ENCODE data around the gene CIBAR2. TPM values are rescaled to one million over a fixed set of nuclear protein-coding genes. Genes with fewer than 3 reads are reported as not detected.

Gene CIBAR2
- total and polyA plus RNA-seq, 10 donors: 0.13 to 2.4 (median 0.35) TPM; not detected in 3

DNA sequence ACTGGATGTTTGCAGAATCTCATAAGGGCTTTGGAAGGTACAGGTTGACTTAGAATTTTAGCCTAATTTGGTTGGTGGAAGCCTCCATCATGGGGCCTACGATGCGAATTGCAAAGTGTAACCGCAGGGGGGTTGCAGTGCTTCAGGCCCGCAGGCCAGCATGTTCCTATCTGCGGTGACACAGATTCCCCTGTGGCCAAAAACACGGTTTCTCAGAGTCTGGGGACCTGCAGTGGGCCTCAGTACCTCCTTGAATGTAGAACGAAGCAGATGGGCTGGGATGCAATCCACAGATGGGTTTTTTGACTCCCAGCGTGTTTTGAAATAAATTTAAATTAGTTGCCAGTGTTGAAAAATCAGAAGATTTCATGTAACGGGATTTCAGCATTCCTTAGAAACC lies 49.9 kb downstream of the CIBAR2 start:
- Histone ChIP-seq H3K27ac (peak overlapping the region in 6 of 8 donors; percentile 1 to 83 (median 71)), H3K36me3 (peaks cover 0 to 44% (median 5%) of the 10 kb centered on the region in 6 donors), H3K4me3 (no peak overlapping the region), H3K4me1 (peaks cover 3 to 69% (median 37%) of the 10 kb centered on the region in 6 donors), H3K9me3 (no peaks in the 10 kb centered on the region), H3K27me3 (replicated peaks in 1 of 7) (no peaks in the 10 kb centered on the region)
- WGBS, 5 donors: 87 to 91% (median 89%) methylated on average over 9 of the region's 9 CpGs
- TF ChIP-seq POLR2AphosphoS5 (IDR thresholded peaks at IDR 0.05): no peak
- TF ChIP-seq POLR2A (IDR thresholded peaks at IDR 0.05): no peak
- TF ChIP-seq, protein P1, sequence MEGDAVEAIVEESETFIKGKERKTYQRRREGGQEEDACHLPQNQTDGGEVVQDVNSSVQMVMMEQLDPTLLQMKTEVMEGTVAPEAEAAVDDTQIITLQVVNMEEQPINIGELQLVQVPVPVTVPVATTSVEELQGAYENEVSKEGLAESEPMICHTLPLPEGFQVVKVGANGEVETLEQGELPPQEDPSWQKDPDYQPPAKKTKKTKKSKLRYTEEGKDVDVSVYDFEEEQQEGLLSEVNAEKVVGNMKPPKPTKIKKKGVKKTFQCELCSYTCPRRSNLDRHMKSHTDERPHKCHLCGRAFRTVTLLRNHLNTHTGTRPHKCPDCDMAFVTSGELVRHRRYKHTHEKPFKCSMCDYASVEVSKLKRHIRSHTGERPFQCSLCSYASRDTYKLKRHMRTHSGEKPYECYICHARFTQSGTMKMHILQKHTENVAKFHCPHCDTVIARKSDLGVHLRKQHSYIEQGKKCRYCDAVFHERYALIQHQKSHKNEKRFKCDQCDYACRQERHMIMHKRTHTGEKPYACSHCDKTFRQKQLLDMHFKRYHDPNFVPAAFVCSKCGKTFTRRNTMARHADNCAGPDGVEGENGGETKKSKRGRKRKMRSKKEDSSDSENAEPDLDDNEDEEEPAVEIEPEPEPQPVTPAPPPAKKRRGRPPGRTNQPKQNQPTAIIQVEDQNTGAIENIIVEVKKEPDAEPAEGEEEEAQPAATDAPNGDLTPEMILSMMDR (IDR thresholded peaks at IDR 0.05 in 8 of 11, conservative IDR thresholded peaks at IDR 0.05 in 3 of 11): no peak
- intact Hi-C loops (cut with DNase I; ENCODE audit: low total_unique reads): no loop called here
- no peak for DNase-seq

DNA sequence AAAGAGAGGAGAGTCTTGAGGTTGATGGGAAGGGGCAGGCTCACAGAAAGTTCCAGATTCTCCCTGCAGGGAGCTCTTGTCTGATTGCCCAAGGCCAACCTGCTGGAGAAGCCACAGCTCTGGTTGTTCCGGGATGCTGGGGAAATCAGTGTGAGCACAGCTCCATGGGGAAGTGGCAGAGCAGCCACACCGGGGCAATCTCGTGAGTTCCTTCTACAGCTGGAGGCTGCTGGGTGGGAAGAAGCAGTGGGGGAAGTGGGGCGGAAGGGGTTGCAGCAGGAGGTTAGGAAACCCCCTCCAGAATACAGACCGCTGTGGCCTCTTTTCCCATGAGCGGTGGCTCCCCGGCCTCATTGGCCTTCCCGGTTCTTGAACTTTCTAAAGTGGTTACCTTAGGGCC lies 50.7 kb downstream of the CIBAR2 start:
- Histone ChIP-seq H3K27me3 (replicated peaks in 1 of 7) (no peaks in the 10 kb centered on the region), H3K9me3 (no peaks in the 10 kb centered on the region), H3K4me3 (peak overlapping the region in 1 of 8 donors; percentile 10), H3K27ac (peak overlapping the region in 7 of 8 donors; percentile 25 to 83 (median 69)), H3K4me1 (peaks cover 7 to 76% (median 44%) of the 10 kb centered on the region in 6 donors), H3K36me3 (peaks cover 0 to 37% (median 0%) of the 10 kb centered on the region in 6 donors)
- intact Hi-C loops (cut with DNase I; ENCODE audit: low total_unique reads): no loop called here
- 23 to 63% (median 39%) methylated on average over 8 of the region's 8 CpGs for WGBS, 5 donors
- DNase-seq: peak; percentile 90
- TF ChIP-seq POLR2A (IDR thresholded peaks at IDR 0.05): no peak
- TF ChIP-seq, protein P1 (IDR thresholded peaks at IDR 0.05 in 8 of 11, conservative IDR thresholded peaks at IDR 0.05 in 3 of 11): peak in 2 of 11 experiments; percentile 26 to 30
- TF ChIP-seq POLR2AphosphoS5 (IDR thresholded peaks at IDR 0.05): peak; percentile 34 to 55 (median 50)

DNA sequence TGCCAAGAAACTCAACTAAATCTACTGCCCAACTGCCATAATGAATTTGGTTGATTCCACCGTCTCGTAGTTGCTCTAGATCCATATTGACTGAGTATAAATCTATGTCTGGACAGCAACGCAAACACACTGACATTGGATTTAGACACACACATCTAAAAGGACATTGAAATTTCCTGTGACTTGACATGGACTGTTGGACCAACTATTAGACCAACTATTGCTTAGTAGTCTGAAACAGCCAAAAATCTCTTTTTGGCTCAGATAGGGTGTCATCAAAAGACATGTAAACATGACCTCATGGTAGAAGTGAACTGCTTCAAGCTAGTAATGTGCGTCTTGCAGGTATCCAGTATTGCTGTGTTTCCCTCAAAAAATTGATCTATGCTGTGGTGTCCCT lies 53.4 kb downstream of the CIBAR2 start:
- no peak for DNase-seq
- H3K4me1 ChIP-seq: peaks cover 27 to 97% (median 65%) of the 10 kb centered on the region in 6 donors
- TF ChIP-seq POLR2AphosphoS5 (IDR thresholded peaks at IDR 0.05) (no peak), POLR2A (IDR thresholded peaks at IDR 0.05) (no peak)
- TF ChIP-seq, protein P1 (IDR thresholded peaks at IDR 0.05 in 8 of 11, conservative IDR thresholded peaks at IDR 0.05 in 3 of 11): no peak
- no peaks in the 10 kb centered on the region for H3K9me3 ChIP-seq
- H3K27ac ChIP-seq: no peak overlapping the region
- peaks cover 0 to 16% (median 0%) of the 10 kb centered on the region in 6 donors for H3K36me3 ChIP-seq
- 71 to 100% (median 97%) methylated on average over 4 of the region's 4 CpGs for WGBS, 5 donors
- H3K27me3 ChIP-seq (replicated peaks in 1 of 7): no peaks in the 10 kb centered on the region
- intact Hi-C loops (cut with DNase I; ENCODE audit: low total_unique reads): no loop called here
- no peak overlapping the region for H3K4me3 ChIP-seq

DNA sequence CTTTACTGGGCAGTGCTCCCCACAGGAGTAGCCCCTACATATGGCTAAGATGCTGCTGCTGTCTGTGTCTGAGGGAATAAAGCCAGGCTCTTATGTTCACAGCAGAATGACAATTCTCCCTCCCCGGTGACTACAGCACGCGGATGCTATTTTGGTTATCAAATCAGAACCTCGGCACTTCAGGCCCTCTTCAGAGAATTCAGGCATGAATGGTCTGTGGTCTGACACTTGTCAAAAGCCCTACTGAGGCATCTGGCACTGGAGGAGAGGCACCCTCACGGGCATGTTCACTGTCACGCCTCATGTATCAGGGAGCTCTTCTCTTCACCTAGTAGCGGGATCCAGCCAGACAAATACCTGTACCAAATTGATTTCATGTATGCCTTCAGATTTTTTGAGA lies 54.3 kb downstream of the CIBAR2 start:
- H3K27me3 ChIP-seq (replicated peaks in 1 of 7): no peaks in the 10 kb centered on the region
- whole genome bisulfite sequencing, 5 donors: 72 to 92% (median 80%) methylated on average over 7 of the region's 7 CpGs
- TF ChIP-seq POLR2A (IDR thresholded peaks at IDR 0.05) (no peak), POLR2AphosphoS5 (IDR thresholded peaks at IDR 0.05) (peak in 1 of 3 donors; percentile 19)
- H3K4me1 ChIP-seq: peaks cover 27 to 96% (median 58%) of the 10 kb centered on the region in 6 donors
- no peaks in the 10 kb centered on the region for H3K9me3 ChIP-seq
- H3K27ac ChIP-seq: peak overlapping the region in 4 of 8 donors; percentile 5 to 95 (median 90)
- DNase-seq: no peak
- H3K4me3 ChIP-seq: no peak overlapping the region
- peaks cover 0 to 16% (median 0%) of the 10 kb centered on the region in 6 donors for H3K36me3 ChIP-seq
- intact Hi-C loops (cut with DNase I; ENCODE audit: low total_unique reads): no loop called here
